SK-N-SH (cell line): ENCODE results near the gene SDF4. TPM values are rescaled to one million over a fixed set of nuclear protein-coding genes. Genes with fewer than 3 reads are reported as not detected.

Source experiments
- CTCF ChIA-PET: fragments of 300-600, 350-600 bp; formaldehyde crosslinking; extraction: SDS; loops from one replicate; lab custom pipeline; 2021; lab: Yijun Ruan, JAX
- POLR2A ChIA-PET: fragments of 350-600 bp; sonication (Branson Sonifier 250); formaldehyde crosslinking; extraction: SDS; loops from one replicate; lab custom pipeline; 2020; ENCODE audit warnings: antibody characterized with exemption, inconsistent platforms; lab: Yijun Ruan, JAX
- DNase-seq: peaks from one replicate; pipeline ENCODE4 v3.0.0; 2012
- H2AFZ ChIP-seq: fragments of 200-600 bp; sonication (generic); 2 replicates; pipeline ENCODE4 v1.8.1; 2016; ENCODE audit warnings: antibody characterized with exemption, mild to moderate bottlenecking, low read depth
- H3F3A ChIP-seq: fragments of 200-600 bp; sonication (generic); replicated peaks from 2 replicates; pipeline ENCODE3; 2016; ENCODE audit warnings: antibody characterized with exemption, mild to moderate bottlenecking; ENCODE audit not compliant: insufficient read depth
- H3K27ac ChIP-seq, 2 experiments: fragments of 200-500 bp in 1 of 2; fragments of 200-600 bp in 1 of 2; sonication (Bioruptor generic) in 1 of 2; sonication (generic), shearing (Covaris generic) in 1 of 2; 2 replicates each; pipeline versions ENCODE4 v1.5.1 to v1.6.1; 2014 to 2016; ENCODE audit warnings: low read depth in 2 of 2, inconsistent platforms in 1 of 2, low read length in 1 of 2, mild to moderate bottlenecking in 1 of 2, mixed read lengths in 1 of 2
- H3K27me3 ChIP-seq: fragments of 200-600 bp; sonication (generic), shearing (Covaris generic); 2 replicates; pipeline ENCODE4 v1.6.1; 2016; ENCODE audit warnings: mixed run types; ENCODE audit not compliant: insufficient read depth
- H3K36me3 ChIP-seq, 2 experiments: fragments of 200-500 bp in 1 of 2; fragments of 200-600 bp in 1 of 2; sonication (Bioruptor generic) in 1 of 2; sonication (generic) in 1 of 2; replicated peaks in 1 of 2; 2 replicates each; pipeline versions ENCODE3 to v1.5.1; 2014 to 2016; ENCODE audit warnings: low read length in 1 of 2, mild to moderate bottlenecking in 1 of 2; ENCODE audit not compliant: insufficient read depth in 2 of 2, control insufficient read depth in 1 of 2
- H3K4me1 ChIP-seq, 2 experiments: fragments of 200-500 bp in 1 of 2; fragments of 200-600 bp in 1 of 2; sonication (Bioruptor generic) in 1 of 2; sonication (generic), shearing (Covaris generic) in 1 of 2; 2 replicates each; pipeline versions ENCODE4 v1.5.1 to v1.6.1; 2014 to 2016; ENCODE audit warnings: low read depth in 1 of 2, low read length in 1 of 2, mixed run types in 1 of 2; ENCODE audit not compliant: insufficient read depth in 2 of 2, control insufficient read depth in 1 of 2
- H3K4me2 ChIP-seq: fragments of 200-600 bp; sonication (generic), shearing (Covaris generic); 2 replicates; pipeline ENCODE4 v1.6.1; 2017; ENCODE audit warnings: mixed run types
- H3K4me3 ChIP-seq, 2 experiments: fragments of 200-500 bp in 1 of 2; fragments of 200-600 bp in 1 of 2; sonication (Bioruptor generic) in 1 of 2; sonication (generic), shearing (Covaris generic) in 1 of 2; 2 replicates each; pipeline versions ENCODE4 v1.5.1 to v1.8.1; 2014 to 2016; ENCODE audit warnings: low read depth in 2 of 2, inconsistent platforms in 1 of 2, low read length in 1 of 2, mild to moderate bottlenecking in 1 of 2, mixed read lengths in 1 of 2, moderate library complexity in 1 of 2
- H3K79me2 ChIP-seq: fragments of 200-600 bp; sonication (generic); 2 replicates; pipeline ENCODE4 v1.8.1; 2017; ENCODE audit warnings: mild to moderate bottlenecking; ENCODE audit not compliant: insufficient read depth
- H3K9ac ChIP-seq: fragments of 200-600 bp; sonication (generic); 2 replicates; pipeline ENCODE4 v1.6.1; 2017; ENCODE audit warnings: mixed run types
- H3K9me2 ChIP-seq: fragments of 200-600 bp; sonication (generic); 2 replicates; pipeline ENCODE4 v1.6.1; 2017; ENCODE audit warnings: mixed run types
- H3K9me3 ChIP-seq: fragments of 200-600 bp; sonication (generic); 2 replicates; pipeline ENCODE4 v1.6.1; 2017; ENCODE audit warnings: mixed run types, mild to moderate bottlenecking, moderate library complexity
- H4K20me1 ChIP-seq: fragments of 200-600 bp; sonication (generic); 2 replicates; pipeline ENCODE4 v1.6.1; 2017; ENCODE audit warnings: mild to moderate bottlenecking, mixed run types; ENCODE audit not compliant: insufficient read depth
- CHD2 ChIP-seq: fragments of 150-350 bp; IDR thresholded peaks from 2 replicates; pipeline ENCODE4 v1.6.1; 2018; ENCODE audit warnings: low read length; ENCODE audit not compliant: partially characterized antibody
- ELF1 ChIP-seq: IDR thresholded peaks from 2 replicates; pipeline ENCODE4 v1.4.0; 2012
- EZH2phosphoT487 ChIP-seq: fragments of 200-600 bp; sonication (generic); IDR thresholded peaks from 2 replicates; pipeline ENCODE4 v1.6.1; 2017; ENCODE audit warnings: low read depth, mixed run types, mild to moderate bottlenecking, antibody characterized with exemption, moderate library complexity, borderline replicate concordance
- FOSL2 ChIP-seq: IDR thresholded peaks from 2 replicates; pipeline ENCODE4 v1.4.0; 2012; ENCODE audit warnings: low read depth, mild to moderate bottlenecking, moderate library complexity, borderline replicate concordance
- FOXJ3 ChIP-seq: sonication (generic); formaldehyde crosslinking; IDR thresholded peaks from 2 replicates; pipeline ENCODE4 v1.5.1; 2020; ENCODE audit warnings: mild to moderate bottlenecking, missing genetic modification reagents
- GABPA ChIP-seq: IDR thresholded peaks from 2 replicates; pipeline ENCODE4 v1.4.0; 2012; ENCODE audit warnings: low read depth, mild to moderate bottlenecking
- GATA2 ChIP-seq: sonication (generic); formaldehyde crosslinking; IDR thresholded peaks from 2 replicates; pipeline ENCODE4 v1.5.0; 2020; ENCODE audit warnings: mild to moderate bottlenecking, missing genetic modification reagents
- JUND ChIP-seq: IDR thresholded peaks from 2 replicates; pipeline ENCODE4 v1.4.0; 2012
- MEF2A ChIP-seq: IDR thresholded peaks from 2 replicates; pipeline ENCODE4 v1.4.0; 2012; ENCODE audit warnings: low read depth, borderline replicate concordance
- NRF1 ChIP-seq: IDR thresholded peaks from 2 replicates; pipeline ENCODE4 v1.6.1; 2012; ENCODE audit warnings: low read depth, mild to moderate bottlenecking, low read length
- POLR2AphosphoS5 ChIP-seq: IDR thresholded peaks from 2 replicates; pipeline ENCODE4 v1.6.1; 2012; ENCODE audit warnings: low read depth, low read length
- RAD21 ChIP-seq: IDR thresholded peaks from 2 replicates; pipeline ENCODE4 v1.6.1; 2012; ENCODE audit warnings: mild to moderate bottlenecking, low read length
- RFX5 ChIP-seq: IDR thresholded peaks from 2 replicates; pipeline ENCODE4 v1.6.1; 2012; ENCODE audit warnings: mild to moderate bottlenecking, improper control_type of control experiment, low read length
- RXRA ChIP-seq: IDR thresholded peaks from 2 replicates; pipeline ENCODE4 v1.4.0; 2012; ENCODE audit warnings: low read depth, mild to moderate bottlenecking, borderline replicate concordance
- SIN3A ChIP-seq: IDR thresholded peaks from 2 replicates; pipeline ENCODE4 v1.6.1; 2012; ENCODE audit warnings: low read depth, mild to moderate bottlenecking, low read length, moderate library complexity, borderline replicate concordance
- TCF12 ChIP-seq: IDR thresholded peaks from 2 replicates; pipeline ENCODE4 v1.4.0; 2012
- YY1 ChIP-seq: IDR thresholded peaks from 2 replicates; pipeline ENCODE4 v1.4.0; 2012; ENCODE audit warnings: low read depth, mild to moderate bottlenecking
- WGBS: methylation state at CpG from one replicate; pipeline ENCODE4 v1.1.6; 2017; ENCODE audit warnings: low lambda C conversion rate; 5-methylcytosine and 5-hydroxymethylcytosine counted together
- polyA plus RNA-seq, 3 experiments: library from polyadenylated mRNA; depleted of rRNA; stranded (reverse); fragments of >200 nt; gene quantifications; 2 replicates each; pipeline ENCODE4 v1.2.3, GENCODE V29; 2012
- TF ChIP-seq, protein P1 (sequence below): IDR thresholded peaks from 2 replicates; pipeline ENCODE4 v1.4.0; 2012; ENCODE audit warnings: low read depth, borderline replicate concordance
- TF ChIP-seq, protein P2 (sequence below): IDR thresholded peaks from 2 replicates; pipeline ENCODE4; 2012
- TF ChIP-seq, protein P3 (sequence below): fragments of 200-600 bp; sonication (generic); IDR thresholded peaks from 2 replicates; pipeline ENCODE4 v1.6.1; 2017; ENCODE audit warnings: antibody characterized with exemption, mild to moderate bottlenecking, moderate library complexity

SDF4 gene
- polyA plus RNA-seq, 1 of the 3 experiments (the other 2 are of a cell fraction) = 265 TPM

DNA sequence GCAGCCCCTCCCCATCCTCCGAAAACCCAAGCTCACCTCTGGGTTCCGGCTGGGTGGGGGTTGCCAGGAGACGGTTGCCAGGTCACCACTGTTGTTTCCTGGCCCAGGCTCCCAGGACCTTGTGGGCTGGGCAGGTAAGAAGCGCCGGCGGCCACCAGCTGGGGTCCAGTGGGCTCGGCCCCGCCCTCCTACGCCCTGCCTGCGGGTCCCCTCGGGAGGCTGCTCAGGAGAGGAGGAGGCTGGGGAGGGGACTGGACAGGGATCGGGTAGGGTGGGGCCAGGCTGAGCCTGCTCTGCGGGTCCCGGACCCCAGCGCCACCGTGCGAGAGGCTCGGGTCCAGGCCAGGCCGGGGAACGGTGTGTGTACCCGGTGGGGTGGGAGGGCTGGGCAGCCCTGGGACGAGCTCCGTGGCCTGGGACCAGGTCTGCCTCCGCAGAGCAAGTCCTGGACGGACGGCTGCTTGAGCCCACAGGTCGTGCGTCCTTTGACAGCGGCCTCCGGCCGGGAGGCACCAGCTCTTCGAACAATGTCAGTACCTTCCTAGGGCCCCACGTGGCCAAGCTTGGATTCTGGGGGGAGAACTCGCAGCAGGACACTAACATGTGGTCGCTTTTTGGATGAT is 57.9 kb downstream of the SDF4 start, which contains the start of gene TTLL10:
TTLL10 (plus strand) TSS at position 88 of the 623 bp plus-strand sequence. CDS start 5,336 bp downstream, outside the sequence.
- H3K4me3 ChIP-seq = no peak within 1 kb of the TSS
- no peaks in the 10 kb centered on the region for H3K9me3 ChIP-seq
- 18% methylated on average over 2 of the region's 35 CpGs for WGBS
- H3K36me3 ChIP-seq = no peaks in the 10 kb centered on the region
- H3K9ac ChIP-seq = no peak within 1 kb of the TSS
- no peaks in the 10 kb centered on the region for H3K9me2 ChIP-seq
- H3K27ac ChIP-seq = no peak within 1 kb of the TSS
- TF ChIP-seq MEF2A = no peak
- no peak for TF ChIP-seq FOSL2
- TF ChIP-seq GATA2 (CRISPR knock-in tag) = no peak
- TF ChIP-seq JUND = no peak
- TF ChIP-seq, protein P1, sequence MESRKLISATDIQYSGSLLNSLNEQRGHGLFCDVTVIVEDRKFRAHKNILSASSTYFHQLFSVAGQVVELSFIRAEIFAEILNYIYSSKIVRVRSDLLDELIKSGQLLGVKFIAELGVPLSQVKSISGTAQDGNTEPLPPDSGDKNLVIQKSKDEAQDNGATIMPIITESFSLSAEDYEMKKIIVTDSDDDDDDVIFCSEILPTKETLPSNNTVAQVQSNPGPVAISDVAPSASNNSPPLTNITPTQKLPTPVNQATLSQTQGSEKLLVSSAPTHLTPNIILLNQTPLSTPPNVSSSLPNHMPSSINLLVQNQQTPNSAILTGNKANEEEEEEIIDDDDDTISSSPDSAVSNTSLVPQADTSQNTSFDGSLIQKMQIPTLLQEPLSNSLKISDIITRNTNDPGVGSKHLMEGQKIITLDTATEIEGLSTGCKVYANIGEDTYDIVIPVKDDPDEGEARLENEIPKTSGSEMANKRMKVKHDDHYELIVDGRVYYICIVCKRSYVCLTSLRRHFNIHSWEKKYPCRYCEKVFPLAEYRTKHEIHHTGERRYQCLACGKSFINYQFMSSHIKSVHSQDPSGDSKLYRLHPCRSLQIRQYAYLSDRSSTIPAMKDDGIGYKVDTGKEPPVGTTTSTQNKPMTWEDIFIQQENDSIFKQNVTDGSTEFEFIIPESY = no peak
- no peak for TF ChIP-seq FOXJ3 (CRISPR knock-in tag)
- TF ChIP-seq ELF1 = no peak
- TF ChIP-seq NRF1 = no peak
- TF ChIP-seq, protein P2, sequence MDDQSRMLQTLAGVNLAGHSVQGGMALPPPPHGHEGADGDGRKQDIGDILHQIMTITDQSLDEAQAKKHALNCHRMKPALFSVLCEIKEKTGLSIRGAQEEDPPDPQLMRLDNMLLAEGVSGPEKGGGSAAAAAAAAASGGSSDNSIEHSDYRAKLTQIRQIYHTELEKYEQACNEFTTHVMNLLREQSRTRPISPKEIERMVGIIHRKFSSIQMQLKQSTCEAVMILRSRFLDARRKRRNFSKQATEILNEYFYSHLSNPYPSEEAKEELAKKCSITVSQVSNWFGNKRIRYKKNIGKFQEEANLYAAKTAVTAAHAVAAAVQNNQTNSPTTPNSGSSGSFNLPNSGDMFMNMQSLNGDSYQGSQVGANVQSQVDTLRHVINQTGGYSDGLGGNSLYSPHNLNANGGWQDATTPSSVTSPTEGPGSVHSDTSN = no peak
- no peak for TF ChIP-seq RAD21
- no peak for TF ChIP-seq EZH2phosphoT487
- no peak for TF ChIP-seq TCF12
- no peak for TF ChIP-seq GABPA
- TF ChIP-seq RFX5 = no peak
- H3K27me3 ChIP-seq = no peaks in the 10 kb centered on the region
- ChIA-PET CTCF (interaction anchor here (1.5 to 1.8 kb wide), 3 partner anchors 15 to 52 kb away, joined by 3 to 7 read pairs (median 5); no protein-coding TSS in a partner anchor), POLR2A (no interaction called here)
- H2AFZ ChIP-seq = no peak within 1 kb of the TSS
- DNase-seq = peak; percentile 49
- H3K4me1 ChIP-seq = no peaks in the 10 kb centered on the region
- H4K20me1 ChIP-seq = no peaks in the 10 kb centered on the region
- no peaks in the 10 kb centered on the region for H3F3A ChIP-seq
- no peak within 1 kb of the TSS for H3K4me2 ChIP-seq
- no peaks in the 10 kb centered on the region for H3K79me2 ChIP-seq

DNA sequence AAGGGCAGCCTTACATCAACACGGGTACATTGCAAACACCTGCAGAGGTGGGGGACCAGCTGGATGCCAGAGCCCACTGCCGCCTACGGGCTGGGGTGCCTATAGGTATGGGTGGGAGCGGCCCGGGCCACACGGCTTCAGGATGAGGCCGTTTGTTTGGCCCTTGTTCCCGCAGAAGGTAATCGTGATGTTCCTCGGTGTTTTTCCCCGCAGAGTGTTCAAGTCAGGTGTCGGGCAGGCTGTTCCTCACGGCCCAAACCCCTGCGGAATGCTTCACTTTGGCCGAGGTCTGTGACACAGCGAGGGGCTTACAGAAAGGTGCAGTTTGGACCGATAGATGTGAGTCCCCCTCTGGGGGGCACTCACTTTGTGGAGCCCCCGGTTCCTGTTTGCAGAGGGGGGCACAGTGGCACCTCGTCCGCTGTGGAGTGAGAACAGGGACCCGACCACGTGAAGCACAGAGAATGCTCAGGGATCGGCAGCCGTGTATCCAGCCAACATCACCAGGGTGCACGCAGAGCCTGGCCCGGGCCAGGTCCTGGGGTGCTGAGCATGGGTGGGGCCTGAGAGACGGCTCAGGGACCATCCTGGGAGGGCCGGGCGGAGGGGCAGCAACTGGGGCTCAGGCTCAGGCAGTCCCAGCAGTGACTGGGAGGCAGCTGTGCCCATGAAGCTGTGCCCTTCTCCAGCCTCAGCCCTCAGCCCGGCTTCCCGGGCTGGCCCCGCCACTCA is 58.6 kb downstream of the SDF4 start:
- CTCF ChIA-PET = interaction anchor here (1.5 to 1.8 kb wide), 2 partner anchors 14 to 51 kb away, joined by 5 to 7 read pairs; no protein-coding TSS in a partner anchor
- Histone ChIP-seq H3K4me3 (no peak overlapping the region), H3K9me3 (no peaks in the 10 kb centered on the region), H3K27ac (no peak overlapping the region), H3K4me1 (no peaks in the 10 kb centered on the region), H3K79me2 (no peaks in the 10 kb centered on the region), H3K9me2 (no peaks in the 10 kb centered on the region), H3F3A (no peaks in the 10 kb centered on the region), H2AFZ (no peak overlapping the region), H3K27me3 (no peaks in the 10 kb centered on the region), H3K9ac (no peak overlapping the region), H3K36me3 (no peaks in the 10 kb centered on the region), H3K4me2 (no peak overlapping the region), H4K20me1 (no peaks in the 10 kb centered on the region)
- no peak for DNase-seq
- 79% methylated on average over 19 of the region's 32 CpGs for WGBS
- POLR2A ChIA-PET = no interaction called here
- TF ChIP-seq YY1 (no peak), SIN3A (no peak), NRF1 (no peak), FOXJ3 (CRISPR knock-in tag) (no peak), ELF1 (no peak), POLR2AphosphoS5 (no peak), RFX5 (no peak), CHD2 (no peak), RXRA (no peak)
- TF ChIP-seq, protein P3, sequence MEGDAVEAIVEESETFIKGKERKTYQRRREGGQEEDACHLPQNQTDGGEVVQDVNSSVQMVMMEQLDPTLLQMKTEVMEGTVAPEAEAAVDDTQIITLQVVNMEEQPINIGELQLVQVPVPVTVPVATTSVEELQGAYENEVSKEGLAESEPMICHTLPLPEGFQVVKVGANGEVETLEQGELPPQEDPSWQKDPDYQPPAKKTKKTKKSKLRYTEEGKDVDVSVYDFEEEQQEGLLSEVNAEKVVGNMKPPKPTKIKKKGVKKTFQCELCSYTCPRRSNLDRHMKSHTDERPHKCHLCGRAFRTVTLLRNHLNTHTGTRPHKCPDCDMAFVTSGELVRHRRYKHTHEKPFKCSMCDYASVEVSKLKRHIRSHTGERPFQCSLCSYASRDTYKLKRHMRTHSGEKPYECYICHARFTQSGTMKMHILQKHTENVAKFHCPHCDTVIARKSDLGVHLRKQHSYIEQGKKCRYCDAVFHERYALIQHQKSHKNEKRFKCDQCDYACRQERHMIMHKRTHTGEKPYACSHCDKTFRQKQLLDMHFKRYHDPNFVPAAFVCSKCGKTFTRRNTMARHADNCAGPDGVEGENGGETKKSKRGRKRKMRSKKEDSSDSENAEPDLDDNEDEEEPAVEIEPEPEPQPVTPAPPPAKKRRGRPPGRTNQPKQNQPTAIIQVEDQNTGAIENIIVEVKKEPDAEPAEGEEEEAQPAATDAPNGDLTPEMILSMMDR = no peak
- TF ChIP-seq, protein P2 = no peak
